Sigmoid colon (tissue), 7 donors: ENCODE results near the gene SLC52A3. TPM values are rescaled to one million over a fixed set of nuclear protein-coding genes. Genes with fewer than 3 reads are reported as not detected.

Source experiments
- DNase-seq: peaks from one replicate; pipeline ENCODE4 v3.0.0-alpha.2; 2019
- H3K27ac ChIP-seq, 4 donors: fragments of 200-600 bp; sonication (generic); one replicate each; pipeline ENCODE4 v1.5.1; 2016 to 2019; ENCODE audit warnings: mild to moderate bottlenecking in 1 of 4
- H3K27me3 ChIP-seq, 3 donors: fragments of 200-600 bp; sonication (generic); one replicate each; pipeline ENCODE4 v1.5.1; 2019; ENCODE audit warnings: mild to moderate bottlenecking in 1 of 3
- H3K36me3 ChIP-seq, 4 donors: fragments of 200-600 bp; sonication (generic); one replicate each; pipeline ENCODE4 v1.5.1; 2016 to 2019
- H3K4me1 ChIP-seq, 4 donors: fragments of 200-600 bp; sonication (generic); one replicate each; pipeline ENCODE4 v1.5.1; 2017 to 2019
- H3K4me3 ChIP-seq, 4 donors: fragments of 200-600 bp; sonication (generic); one replicate each; pipeline ENCODE4 v1.5.1; 2017 to 2019; ENCODE audit warnings: mild to moderate bottlenecking in 2 of 4, moderate library complexity in 1 of 4
- H3K9me3 ChIP-seq, 4 donors: fragments of 200-600 bp in 3 of 4; sonication (generic) in 3 of 4; one replicate each; pipeline versions ENCODE4 v1.5.1 to v1.6.1; 2013 to 2019
- CTCF ChIP-seq, 4 experiments: fragments of 450-650 bp in 3 of 4; fragments of 200-600 bp in 1 of 4; IDR thresholded peaks; one replicate each; pipeline ENCODE4 v1.5.1; 2016 to 2019; ENCODE audit warnings: antibody characterized with exemption in 4 of 4, mild to moderate bottlenecking in 3 of 4, moderate library complexity in 2 of 4
- EP300 ChIP-seq, 4 donors: sonication (generic); formaldehyde crosslinking; IDR thresholded peaks; one replicate each; pipeline ENCODE4 v1.6.1; 2017; ENCODE audit warnings: antibody characterized with exemption in 4 of 4
- POLR2A ChIP-seq, 2 donors: fragments of 450-650 bp; IDR thresholded peaks; one replicate each; pipeline ENCODE4 v1.6.1; 2016; ENCODE audit warnings: antibody characterized with exemption in 2 of 2, mild to moderate bottlenecking in 2 of 2, moderate library complexity in 2 of 2
- POLR2AphosphoS5 ChIP-seq, 4 donors: sonication (generic); formaldehyde crosslinking; IDR thresholded peaks; one replicate each; pipeline ENCODE4 v1.6.1; 2017; ENCODE audit warnings: antibody characterized with exemption in 4 of 4
- WGBS, 2 donors: extraction: QIAGEN DNeasy Blood & Tissue Kit; methylation state at CpG; one replicate each; pipeline ENCODE4 v1.1.7; 2013; 5-methylcytosine and 5-hydroxymethylcytosine counted together
- intact Hi-C: fragments of 100-400 bp; cut with DNase I; formaldehyde crosslinking; loops from one replicate; pipeline ENCODE4 v1.15.1; 2023
- polyA plus RNA-seq, 3 donors: library from polyadenylated mRNA; stranded (reverse); fragments of 200-250 nt; gene quantifications; one replicate each; pipeline ENCODE4 v1.2.3, GENCODE V29; 2013
- total RNA-seq, 4 donors: library from RNA; depleted of rRNA; stranded (reverse); fragments of >200 nt; gene quantifications; one replicate each; pipeline ENCODE4 v1.1.0, GENCODE V29; 2016
- donor health status: healthy with polysubstance abuse.
- donor health status: Bipolar disorder and iron deficiency.
- donor health status: healthy.

The SLC52A3 gene
- total and polyA plus RNA-seq, 7 donors = 0.16 to 15.1 (median 3.0) TPM; not detected in 2

- H3K4me1 ChIP-seq = no peaks in the 10 kb centered on the region
- DNase-seq = no peak
- H3K36me3 ChIP-seq = no peaks in the 10 kb centered on the region
- H3K4me3 ChIP-seq = no peak overlapping the region
- intact Hi-C loops = no loop called here
- H3K27ac ChIP-seq = no peak overlapping the region
- H3K9me3 ChIP-seq = no peaks in the 10 kb centered on the region
- WGBS, 2 donors = 90 to 91% methylated on average over 2 of the region's 2 CpGs
- TF ChIP-seq EP300 (IDR thresholded peaks at IDR 0.05) (no peak), CTCF (IDR thresholded peaks at IDR 0.05) (no peak), POLR2A (IDR thresholded peaks at IDR 0.05) (no peak), POLR2AphosphoS5 (IDR thresholded peaks at IDR 0.05) (no peak)
- H3K27me3 ChIP-seq = peaks cover 0 to 8% (median 5%) of the 10 kb centered on the region in 3 donors
These were observed 2.4 kb upstream of the SLC52A3 start for GRCh38 chr20:770691-771090.

- no peaks in the 10 kb centered on the region for H3K9me3 ChIP-seq
- no peak for DNase-seq
- peaks cover 0 to 2% (median 0%) of the 10 kb centered on the region in 3 donors for H3K27me3 ChIP-seq
- H3K4me1 ChIP-seq = no peaks in the 10 kb centered on the region
- 82 to 87% methylated on average over 1 of the region's 1 CpG for WGBS, 2 donors
- H3K4me3 ChIP-seq = no peak overlapping the region
- no peak overlapping the region for H3K27ac ChIP-seq
- no peak for TF ChIP-seq EP300 (IDR thresholded peaks at IDR 0.05)
- TF ChIP-seq POLR2AphosphoS5 (IDR thresholded peaks at IDR 0.05) = no peak
- TF ChIP-seq CTCF (IDR thresholded peaks at IDR 0.05) = no peak
- TF ChIP-seq POLR2A (IDR thresholded peaks at IDR 0.05) = no peak
- intact Hi-C loops = no loop called here
- no peaks in the 10 kb centered on the region for H3K36me3 ChIP-seq
These were observed 1.4 kb downstream of the SLC52A3 start for GRCh38 chr20:766906-767305.

- Histone ChIP-seq H3K27ac (no peak overlapping the region), H3K9me3 (no peaks in the 10 kb centered on the region), H3K4me1 (no peaks in the 10 kb centered on the region), H3K4me3 (no peak overlapping the region), H3K27me3 (peaks cover 0 to 27% (median 17%) of the 10 kb centered on the region in 3 donors), H3K36me3 (no peaks in the 10 kb centered on the region)
- WGBS, 2 donors = 77 to 82% methylated on average over 3 of the region's 3 CpGs
- TF ChIP-seq POLR2AphosphoS5 (IDR thresholded peaks at IDR 0.05) = no peak
- no peak for TF ChIP-seq POLR2A (IDR thresholded peaks at IDR 0.05)
- TF ChIP-seq CTCF (IDR thresholded peaks at IDR 0.05) = no peak
- TF ChIP-seq EP300 (IDR thresholded peaks at IDR 0.05) = no peak
- DNase-seq = no peak
- intact Hi-C loops = no loop called here
These were observed 4.0 kb downstream of the SLC52A3 start for GRCh38 chr20:764255-764654.

GRCh38 chr20:761418-762381 is 6.6 kb downstream of the SLC52A3 start:
- no peak for DNase-seq
- Histone ChIP-seq H3K4me3 (no peak overlapping the region), H3K9me3 (no peaks in the 10 kb centered on the region), H3K27me3 (peaks cover 0 to 46% (median 21%) of the 10 kb centered on the region in 3 donors), H3K4me1 (no peaks in the 10 kb centered on the region), H3K27ac (no peak overlapping the region), H3K36me3 (no peaks in the 10 kb centered on the region)
- whole genome bisulfite sequencing, 2 donors = 88 to 90% methylated on average over 24 of the region's 24 CpGs
- no peak for TF ChIP-seq EP300 (IDR thresholded peaks at IDR 0.05)
- TF ChIP-seq POLR2AphosphoS5 (IDR thresholded peaks at IDR 0.05) = no peak
- no peak for TF ChIP-seq POLR2A (IDR thresholded peaks at IDR 0.05)
- no peak for TF ChIP-seq CTCF (IDR thresholded peaks at IDR 0.05)
- intact Hi-C loops = no loop called here
